Posterior vena cava (tissue), 2 donors: ENCODE measurements around the gene FBXO38. TPM values are rescaled to one million over a fixed set of nuclear protein-coding genes. Genes with fewer than 3 reads are reported as not detected.
"Not testable (repeated sequence)": the region's sequence is repeated elsewhere in the genome, so short reads cannot be mapped to it uniquely, and the experiment has no call there.

ENCODE experiments used
- DNase-seq: peaks from one replicate; pipeline ENCODE4 v3.0.0-alpha.2; 2020; ENCODE audit warnings: low spot score
- intact Hi-C, 2 donors: fragments of 100-400 bp; cut with DNase I; formaldehyde crosslinking; loops; one replicate each; pipeline versions ENCODE4 v1.14.1 to v1.14.2; 2022 to 2023
- total RNA-seq, 2 donors: library from RNA; stranded (reverse); fragmentation: NEBNext Ultra II Directional; extraction: Animal tissue kit (Norgen Biotek cat#: 25700); gene quantifications; one replicate each; pipeline ENCODE4 v1.2.1, GENCODE V29; 2021
- donor health status: DM: yes; HTN: yes; CAD: no.
- donor health status: DM: yes; HTN: yes; CAD: no.

Gene FBXO38
- total RNA-seq, 2 donors from 2014 or later = 39.4 to 39.6 TPM

DNA sequence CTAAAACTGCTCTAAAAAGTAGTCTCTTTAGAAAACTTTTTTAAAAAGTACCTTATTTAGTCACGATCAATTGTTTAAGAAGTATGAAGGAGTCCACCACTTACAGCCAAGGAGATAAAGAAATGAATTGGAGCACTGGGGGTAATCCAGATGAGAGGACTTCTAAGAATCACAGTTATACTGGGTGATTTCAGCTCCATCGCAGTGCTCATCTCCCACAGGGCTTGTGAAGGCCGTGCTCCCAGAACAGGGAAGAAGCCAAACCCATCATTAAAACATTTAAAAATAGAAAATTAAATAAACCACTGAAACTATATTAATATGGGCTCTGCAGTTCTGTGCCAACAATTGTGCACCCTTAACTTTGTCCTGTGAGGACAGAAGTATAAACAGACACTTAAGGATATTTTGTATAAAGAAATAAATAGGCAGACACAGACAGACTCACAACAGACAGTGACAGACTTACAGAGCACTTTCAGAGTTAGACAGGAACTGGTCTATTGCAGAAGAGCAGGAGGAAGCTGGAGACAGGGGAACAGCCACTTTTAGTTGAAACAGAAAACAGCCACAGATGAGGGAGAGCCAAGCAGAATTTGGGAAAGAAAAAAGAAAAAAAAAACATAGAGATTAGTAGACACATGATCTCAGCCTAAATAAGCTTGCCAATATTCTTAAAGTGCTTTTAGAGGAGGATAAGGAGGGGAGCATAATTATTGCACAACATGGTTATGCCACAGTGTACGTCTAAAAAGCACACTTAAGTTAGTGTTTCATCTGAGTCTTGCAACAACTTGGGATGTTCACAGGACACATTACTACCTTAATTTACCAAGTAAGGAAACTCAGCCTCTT is 81.8 kb downstream of the FBXO38 start:
- DNase-seq = no peak
- intact Hi-C loops = no loop called here

DNA sequence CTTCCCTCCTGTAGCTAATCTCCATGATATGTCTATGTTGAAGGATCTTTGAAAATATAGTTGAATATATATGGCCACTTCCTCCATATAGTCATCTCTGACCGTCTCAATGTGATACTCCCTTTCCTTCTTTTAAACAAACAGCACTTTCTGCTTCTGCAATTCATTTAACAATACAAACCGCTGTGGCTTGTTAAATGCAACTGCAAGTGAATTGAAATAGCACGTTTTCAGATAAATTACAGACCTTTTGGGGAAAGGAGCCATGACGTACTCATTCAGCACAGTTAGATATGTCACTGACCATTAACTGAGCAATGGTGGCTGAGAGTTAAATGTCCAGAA is 82.5 kb downstream of the FBXO38 start:
- intact Hi-C loops = no loop called here
- no peak for DNase-seq

- intact Hi-C loops = no loop called here
These were observed 84.2 kb downstream of the FBXO38 start for GRCh38 chr5:148467958-148468357.

GRCh38 chr5:148468746-148469145 is 85.0 kb downstream of the FBXO38 start:
- intact Hi-C loops, DNase-seq: not testable (repeated sequence)

More at GRCh38 chr5:148467958-148468357, 84.2 kb downstream of the FBXO38 start:
- no peak for DNase-seq

- intact Hi-C loops = no loop called here
- DNase-seq = no peak
These were observed 85.8 kb downstream of the FBXO38 start for GRCh38 chr5:148469501-148469935.

- no peak for DNase-seq
- intact Hi-C loops = no loop called here
These were observed 87.6 kb downstream of the FBXO38 start for GRCh38 chr5:148471379-148471778.

- intact Hi-C loops = no loop called here
- peak; percentile 91 for DNase-seq
These were observed 90.3 kb downstream of the FBXO38 start for GRCh38 chr5:148474025-148474511.

DNA sequence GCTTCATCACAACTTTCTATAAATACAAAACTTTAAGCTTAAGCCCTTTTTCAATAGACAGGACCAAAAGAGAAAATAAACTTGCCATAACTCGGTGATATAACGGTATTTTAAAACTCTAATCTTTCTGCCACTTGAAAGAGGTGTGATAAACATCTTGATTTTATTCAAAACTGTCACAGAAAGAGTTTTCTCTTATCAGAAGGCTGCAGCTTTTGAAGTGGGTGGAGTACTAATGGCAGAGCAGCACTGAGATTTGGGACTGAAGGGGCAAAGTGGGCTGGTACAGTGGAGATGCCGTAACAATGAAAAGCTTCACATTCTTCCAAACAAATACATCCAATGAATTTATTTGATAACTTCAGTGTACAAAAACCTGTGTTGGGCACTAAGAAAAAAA is 92.5 kb downstream of the FBXO38 start:
- DNase-seq = no peak
- intact Hi-C loops = no loop called here

GRCh38 chr5:148477429-148477828 is 93.7 kb downstream of the FBXO38 start:
- no peak for DNase-seq
- intact Hi-C loops = no loop called here

- intact Hi-C loops = no loop called here
These were observed 98.4 kb downstream of the FBXO38 start for GRCh38 chr5:148482196-148482595.

GRCh38 chr5:148482697-148483462 is 99.1 kb downstream of the FBXO38 start:
- intact Hi-C loops = no loop called here

More at GRCh38 chr5:148482196-148482595, 98.4 kb downstream of the FBXO38 start:
- DNase-seq = no peak

DNA sequence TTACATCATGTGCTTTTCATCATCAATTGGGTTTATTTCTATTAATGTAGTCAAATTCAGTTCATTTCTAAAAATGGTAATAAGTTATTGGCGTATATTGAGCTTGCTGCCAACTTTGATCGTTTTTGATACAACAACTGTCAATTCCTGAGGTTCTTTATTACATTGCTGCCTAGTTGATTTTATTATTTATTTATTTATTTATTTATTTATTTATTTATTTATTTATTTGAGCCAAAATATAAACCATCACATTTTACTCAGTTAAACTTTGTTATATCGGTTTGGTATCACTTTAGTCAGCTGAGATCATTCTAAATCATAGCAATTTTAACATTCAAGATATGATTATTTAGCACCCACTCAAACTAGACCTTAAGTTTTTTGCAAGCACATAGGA is 100.0 kb downstream of the FBXO38 start:
- intact Hi-C loops = no loop called here
- DNase-seq = no peak

More at GRCh38 chr5:148482697-148483462, 99.1 kb downstream of the FBXO38 start:
- peak; percentile 87 for DNase-seq

- intact Hi-C loops = no loop called here
These were observed 100.9 kb downstream of the FBXO38 start for GRCh38 chr5:148484651-148485050.

DNA sequence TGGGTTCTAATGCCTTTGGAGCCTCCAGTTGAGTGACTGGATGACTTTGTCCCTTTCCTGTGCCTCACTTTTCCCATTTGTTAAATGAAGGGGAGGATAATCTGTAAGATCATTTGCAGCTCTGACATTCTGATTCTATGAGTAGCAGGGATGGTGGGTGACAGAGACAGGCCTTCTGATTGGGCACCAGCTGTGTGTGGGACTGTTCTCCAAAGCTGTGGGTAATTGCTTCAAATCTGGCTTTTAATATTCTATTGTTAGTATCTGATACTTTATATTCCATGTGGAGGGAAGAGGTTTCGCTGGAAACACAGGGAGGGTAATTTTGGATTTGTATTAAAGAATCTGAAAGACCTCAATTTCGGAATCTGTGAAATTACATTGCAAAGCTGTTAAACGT is 102.7 kb downstream of the FBXO38 start:
- DNase-seq = no peak

More at GRCh38 chr5:148484651-148485050, 100.9 kb downstream of the FBXO38 start:
- no peak for DNase-seq

DNA sequence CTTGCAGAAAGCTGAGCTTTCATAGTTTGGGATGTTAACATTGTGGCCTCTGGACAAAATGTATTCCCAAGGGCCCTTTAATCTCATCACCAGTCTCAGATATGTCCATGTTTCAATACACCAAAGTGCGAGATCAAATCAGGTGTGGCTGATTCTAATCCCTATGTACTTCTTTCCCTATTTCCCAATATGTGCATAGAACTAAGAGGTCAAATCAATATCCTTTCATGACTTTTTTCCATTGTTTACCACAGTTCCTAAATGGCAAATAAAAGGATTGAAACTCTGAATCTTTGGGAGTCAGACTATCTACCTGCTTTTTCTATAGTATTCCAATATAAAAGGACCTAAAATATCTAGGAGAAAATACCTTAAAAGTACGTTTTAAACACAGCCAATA is 105.0 kb downstream of the FBXO38 start:
- intact Hi-C loops = no loop called here
- no peak for DNase-seq

More for the DNA sequence above, 102.7 kb downstream of the FBXO38 start:
- intact Hi-C loops = no loop called here

GRCh38 chr5:148491015-148491792 is 107.4 kb downstream of the FBXO38 start:
- DNase-seq = no peak
- intact Hi-C loops = no loop called here

- intact Hi-C loops = no loop called here
- DNase-seq = no peak
These were observed 108.0 kb downstream of the FBXO38 start for GRCh38 chr5:148491793-148492184.

GRCh38 chr5:148492351-148492750 is 108.6 kb downstream of the FBXO38 start:
- DNase-seq = no peak
- intact Hi-C loops = no loop called here
